ENCODE data around the gene PACC1. TPM values are rescaled to one million over a fixed set of nuclear protein-coding genes. Genes with fewer than 3 reads are reported as not detected.

Gene PACC1
- total RNA-seq, 1 donor from 2014 or later: 12.9 TPM

- DNase-seq (ENCODE audit: low read depth): no peak
- TF ChIP-seq CTCF (conservative IDR thresholded peaks at IDR 0.05; ENCODE audit: low read depth, low read length): peak; percentile 70
- no peak overlapping the region for H3K4me3 ChIP-seq (ENCODE audit: low read depth, low read length)
Observed at GRCh38 chr1:212457740-212458338, 43.2 kb upstream of the PACC1 start.

- no peak for DNase-seq (ENCODE audit: low read depth)
- no peak overlapping the region for H3K4me3 ChIP-seq (ENCODE audit: low read depth, low read length)
- peak; percentile 99 for TF ChIP-seq CTCF (conservative IDR thresholded peaks at IDR 0.05; ENCODE audit: low read depth, low read length)
Observed at GRCh38 chr1:212455803-212456528, 41.3 kb upstream of the PACC1 start.

- DNase-seq (ENCODE audit: low read depth): no peak
- TF ChIP-seq CTCF (conservative IDR thresholded peaks at IDR 0.05; ENCODE audit: low read depth, low read length): no peak
- H3K4me3 ChIP-seq (ENCODE audit: low read depth, low read length): no peak overlapping the region
Observed at GRCh38 chr1:212455401-212455800, 40.7 kb upstream of the PACC1 start.

GRCh38 chr1:212454741-212455140 is 40.1 kb upstream of the PACC1 start:
- no peak for TF ChIP-seq CTCF (conservative IDR thresholded peaks at IDR 0.05; ENCODE audit: low read depth, low read length)
- no peak overlapping the region for H3K4me3 ChIP-seq (ENCODE audit: low read depth, low read length)
- no peak for DNase-seq (ENCODE audit: low read depth)

GRCh38 chr1:212453156-212453857 is 38.6 kb upstream of the PACC1 start:
- DNase-seq (ENCODE audit: low read depth): no peak
- TF ChIP-seq CTCF (conservative IDR thresholded peaks at IDR 0.05; ENCODE audit: low read depth, low read length): no peak
- H3K4me3 ChIP-seq (ENCODE audit: low read depth, low read length): no peak overlapping the region

- TF ChIP-seq CTCF (conservative IDR thresholded peaks at IDR 0.05; ENCODE audit: low read depth, low read length): no peak
- H3K4me3 ChIP-seq (ENCODE audit: low read depth, low read length): no peak overlapping the region
- no peak for DNase-seq (ENCODE audit: low read depth)
Observed at GRCh38 chr1:212452323-212453155, 37.9 kb upstream of the PACC1 start.
